HepG2 (cell line): ENCODE measurements around the gene PPP4R4. TPM values are rescaled to one million over a fixed set of nuclear protein-coding genes. Genes with fewer than 3 reads are reported as not detected.

Experiments used
- ATAC-seq: fragments of 200-7000 bp; cut with Tn5 transposase; 3 replicates; pipeline ENCODE4 v1.9.1; 2020; ENCODE audit warnings: mild to moderate bottlenecking, moderate library complexity
- BruUV-seq: library from RNA; stranded (reverse); fragments of 400-500 nt; replicated peaks from 2 replicates; lab custom pipeline; 2021; lab: Mats Ljungman, UMichigan
- CTCF ChIA-PET: fragments of 300-600 bp; formaldehyde crosslinking; extraction: SDS; loops from one replicate; lab custom pipeline; 2021; ENCODE audit warnings: low total read pairs, inconsistent platforms, low intra/inter-chr PET ratio; lab: Yijun Ruan, JAX
- POLR2A ChIA-PET: fragments of 350-600 bp; sonication (Branson Sonifier 250); formaldehyde crosslinking; loops from one replicate; lab custom pipeline; 2020; ENCODE audit warnings: antibody characterized with exemption, inconsistent platforms; lab: Yijun Ruan, JAX
- DNase-seq: peaks from one replicate; pipeline ENCODE4 v3.0.0-alpha.2; 2015; ENCODE audit warnings: low spot score
- FAIRE-seq: peaks from 3 replicates; lab custom pipeline; 2011; peaks lifted over from hg19 to GRCh38; lab: Jason Lieb, UNC
- H2AFZ ChIP-seq: one replicate; pipeline ENCODE4 v1.6.1; 2011; ENCODE audit warnings: low read length, inconsistent platforms
- H3K27ac ChIP-seq: fragments of 300-600 bp; 3 replicates; pipeline ENCODE4 v1.8.0; 2011; ENCODE audit warnings: mixed run types, mild to moderate bottlenecking, mixed read lengths, low read length, inconsistent platforms; ENCODE audit not compliant: insufficient read depth; ENCODE audit errors: extremely low read length
- H3K27me3 ChIP-seq, 2 experiments: fragments of 200-600 bp in 1 of 2; 2 replicates in 1 of 2; 3 replicates in 1 of 2; pipeline versions ENCODE4 v1.6.0 to v1.8.0; 2011; ENCODE audit warnings: low read length in 2 of 2, mild to moderate bottlenecking in 2 of 2, moderate library complexity in 2 of 2, inconsistent platforms in 1 of 2; ENCODE audit not compliant: insufficient read depth in 2 of 2, control insufficient read depth in 1 of 2
- H3K36me3 ChIP-seq, 2 experiments: fragments of 200-600 bp in 1 of 2; replicated peaks in 1 of 2; 2 replicates in 1 of 2; 3 replicates in 1 of 2; pipeline versions ENCODE4 v1.5.1 to v1.8.0; 2011; ENCODE audit warnings: low read length in 2 of 2, inconsistent platforms in 1 of 2; ENCODE audit not compliant: insufficient read depth in 2 of 2, control insufficient read depth in 1 of 2
- H3K4me1 ChIP-seq: 2 replicates; pipeline ENCODE4 v1.5.1; 2012; ENCODE audit warnings: low read length, inconsistent platforms; ENCODE audit not compliant: insufficient read depth
- H3K4me2 ChIP-seq: 2 replicates; pipeline ENCODE4 v1.6.0; 2011; ENCODE audit warnings: low read depth, low read length, inconsistent platforms
- H3K4me3 ChIP-seq, 3 experiments: fragments of 200-600 bp in 1 of 3; sonication (generic), shearing (Covaris generic) in 1 of 3; replicated peaks in 1 of 3; 2 replicates each; pipeline ENCODE4 v1.5.1; 2011 to 2016; ENCODE audit warnings: low read length in 3 of 3, inconsistent platforms in 2 of 3, low read depth in 2 of 3, mild to moderate bottlenecking in 2 of 3, control low read depth in 1 of 3, mixed read lengths in 1 of 3; ENCODE audit not compliant: insufficient read depth in 1 of 3
- H3K79me2 ChIP-seq: one replicate; pipeline ENCODE4 v1.6.1; 2011; ENCODE audit warnings: low read length, inconsistent platforms; ENCODE audit not compliant: insufficient read depth
- H3K9ac ChIP-seq: 2 replicates; pipeline ENCODE4 v1.6.0; 2011; ENCODE audit warnings: mild to moderate bottlenecking, low read depth, low read length, inconsistent platforms; ENCODE audit not compliant: insufficient read depth
- H3K9me3 ChIP-seq: 2 replicates; pipeline ENCODE4 v1.5.1; 2012; ENCODE audit warnings: mild to moderate bottlenecking, low read length
- H4K20me1 ChIP-seq: 2 replicates; pipeline ENCODE4 v1.6.0; 2011; ENCODE audit warnings: inconsistent platforms, mild to moderate bottlenecking, low read length, moderate library complexity; ENCODE audit not compliant: insufficient read depth
- GRHL1 ChIP-seq: sonication (generic); formaldehyde crosslinking; conservative IDR thresholded peaks from 2 replicates; pipeline ENCODE4 v1.8.0; 2022; ENCODE audit warnings: missing genetic modification reagents
- KLF15 ChIP-seq: sonication (generic); formaldehyde crosslinking; IDR thresholded peaks from 2 replicates; pipeline ENCODE4 v1.8.1; 2023; ENCODE audit warnings: borderline replicate concordance, mild to moderate bottlenecking, inconsistent platforms, missing genetic modification reagents, mixed read lengths
- SPEN ChIP-seq: sonication (generic); formaldehyde crosslinking; IDR thresholded peaks from 2 replicates; pipeline ENCODE4 v1.5.1; 2020; ENCODE audit warnings: low read depth, mild to moderate bottlenecking, missing genetic modification reagents
- SUZ12 ChIP-seq: fragments of 150-350 bp; IDR thresholded peaks from 2 replicates; pipeline ENCODE4 v1.6.1; 2014; ENCODE audit warnings: low read depth, low read length
- THAP9 ChIP-seq: sonication (generic); formaldehyde crosslinking; IDR thresholded peaks from 2 replicates; pipeline ENCODE4; 2020; ENCODE audit warnings: missing genetic modification reagents, mild to moderate bottlenecking, borderline replicate concordance
- USF2 ChIP-seq, 2 experiments: sonication (generic) in 1 of 2; formaldehyde crosslinking in 1 of 2; IDR thresholded peaks; 2 replicates each; pipeline versions ENCODE4 v1.5.1 to v1.6.1; 2011 to 2020; ENCODE audit warnings: borderline replicate concordance in 1 of 2, low read depth in 1 of 2, low read length in 1 of 2, mild to moderate bottlenecking in 1 of 2, missing genetic modification reagents in 1 of 2, moderate library complexity in 1 of 2
- ZNF142 ChIP-seq: sonication (generic); formaldehyde crosslinking; IDR thresholded peaks from 2 replicates; pipeline ENCODE4 v1.4.0; 2020; ENCODE audit warnings: missing genetic modification reagents
- ZNF572 ChIP-seq: sonication (generic); formaldehyde crosslinking; IDR thresholded peaks from 2 replicates; pipeline ENCODE4 v1.5.1; 2020; ENCODE audit warnings: mild to moderate bottlenecking, missing genetic modification reagents
- ZNF724P ChIP-seq: sonication (generic); formaldehyde crosslinking; IDR thresholded peaks from 2 replicates; pipeline ENCODE4 v1.8.0; 2022; ENCODE audit warnings: missing genetic modification reagents, borderline replicate concordance
- WGBS: methylation state at CpG from one replicate; pipeline ENCODE4 v1.1.6; 2017; ENCODE audit warnings: low lambda C conversion rate; 5-methylcytosine and 5-hydroxymethylcytosine counted together
- in situ Hi-C: cut with HindIII; loops from 2 replicates; pipeline ENCODE4 v1.10.0; 2017; ENCODE audit warnings: low pct_unique_long_range_greater_than_20kb; ENCODE audit not compliant: extremely low pct_ligation_motif_present
- intact Hi-C: fragments of 100-400 bp; cut with micrococcal nuclease; formaldehyde crosslinking; loops from one replicate; pipeline ENCODE4 v1.10.0; 2022; ENCODE audit not compliant: unreplicated experiment
- polyA plus RNA-seq, 8 experiments: library from polyadenylated mRNA; depleted of rRNA in 3 of 8; stranded (reverse) in 7 of 8; unstranded in 1 of 8; fragments of >200 nt; fragmentation: Illumina TruSeq in 4 of 8; extraction: Trizol in 4 of 8; gene quantifications; 2 replicates each; pipeline versions ENCODE4 v1.2.1 to v1.2.3, GENCODE V29; 2011 to 2016; ENCODE audit warnings: low read depth in 4 of 8, missing spikeins in 1 of 8, mixed read lengths in 1 of 8; ENCODE audit not compliant: insufficient read depth in 1 of 8
- total RNA-seq, 5 experiments: library from RNA; depleted of rRNA; stranded (reverse); fragments of >200 nt; fragmentation: Illumina TruSeq; extraction: Trizol; gene quantifications; 2 replicates each; pipeline ENCODE4 v1.2.3, GENCODE V29; 2016; ENCODE audit warnings: low read depth in 1 of 5

The PPP4R4 gene
- total and polyA plus RNA-seq, 2 of the 13 experiments (the other 11 are each of a cell fraction or from before 2014, with no cell fraction given) = 9.5 to 19.8 TPM

- H3K4me3 ChIP-seq = no peak overlapping the region
- ChIA-PET POLR2A (no interaction called here), CTCF (no interaction called here)
- H3K27me3 ChIP-seq = no peaks in the 10 kb centered on the region
- no peaks in the 10 kb centered on the region for H4K20me1 ChIP-seq
- no peaks in the 10 kb centered on the region for H3K36me3 ChIP-seq
- no peak overlapping the region for H3K27ac ChIP-seq
- FAIRE-seq = no peak
- H3K4me2 ChIP-seq = no peak overlapping the region
- intact Hi-C loops = no loop called here
- no peak overlapping the region for H2AFZ ChIP-seq
- no peaks in the 10 kb centered on the region for H3K79me2 ChIP-seq
- in situ Hi-C loops = no loop called here
- H3K9me3 ChIP-seq = no peaks in the 10 kb centered on the region
- no peaks in the 10 kb centered on the region for H3K4me1 ChIP-seq
- BruUV-seq = no TSS peak
- 85% methylated on average over 2 of the region's 2 CpGs for WGBS
- DNase-seq = no peak
- no peak overlapping the region for H3K9ac ChIP-seq
- ATAC-seq = no peak
- TF ChIP-seq ZNF572 (CRISPR knock-in tag) = no peak
- no peak for TF ChIP-seq ZNF142 (CRISPR knock-in tag)
- TF ChIP-seq ZNF724P (CRISPR knock-in tag) = no peak
- no peak for TF ChIP-seq SUZ12
- no peak for TF ChIP-seq USF2 (IDR thresholded peaks at IDR 0.05; ENCODE audit: low read depth, low read length)
- TF ChIP-seq USF2 (CRISPR knock-in tag; IDR thresholded peaks at IDR 0.05; ENCODE audit: borderline replicate concordance) = no peak
- TF ChIP-seq SPEN = no peak
- TF ChIP-seq THAP9 (CRISPR knock-in tag) = no peak
- no peak for TF ChIP-seq KLF15
- no peak for TF ChIP-seq GRHL1 (CRISPR knock-in tag)
Measured at GRCh38 chr14:94224040-94224439, 49.9 kb downstream of the PPP4R4 start.
